Liver (tissue), 3 donors: Measurements from ENCODE around the gene OSBP2.

ENCODE experiments used
- EGR1 ChIP-seq, 2 donors: IDR thresholded peaks; 2 replicates each; pipeline ENCODE4 v1.6.1; 2016 to 2018; ENCODE audit warnings: antibody characterized with exemption in 2 of 2, low read depth in 2 of 2
- GABPA ChIP-seq, 2 donors: IDR thresholded peaks in 1 of 2; conservative IDR thresholded peaks in 1 of 2; 2 replicates each; pipeline ENCODE4 v1.6.1; 2016; ENCODE audit warnings: antibody characterized with exemption in 2 of 2, mild to moderate bottlenecking in 1 of 2, moderate library complexity in 1 of 2
- HNF4A ChIP-seq, 2 donors: conservative IDR thresholded peaks; 2 replicates each; pipeline ENCODE4 v1.6.1; 2016; ENCODE audit warnings: antibody characterized with exemption in 2 of 2, mild to moderate bottlenecking in 2 of 2
- JUND ChIP-seq, 2 donors: IDR thresholded peaks; 2 replicates each; pipeline ENCODE4 v1.6.1; 2016; ENCODE audit warnings: antibody characterized with exemption in 2 of 2
- RAD21 ChIP-seq, 2 donors: IDR thresholded peaks; 2 replicates each; pipeline ENCODE4 v1.6.1; 2016; ENCODE audit warnings: antibody characterized with exemption in 2 of 2, mild to moderate bottlenecking in 2 of 2
- TF ChIP-seq, protein P1 (sequence below): fragments of 150-350 bp; IDR thresholded peaks from 2 replicates; pipeline ENCODE4 v1.5.1; 2017; ENCODE audit warnings: improper control_type of control experiment, low read depth, low read length; ENCODE audit not compliant: missing input control
- TF ChIP-seq, protein P2 (sequence below): IDR thresholded peaks from 2 replicates; pipeline ENCODE4 v1.6.1; 2016; ENCODE audit warnings: antibody characterized with exemption, mild to moderate bottlenecking
- TF ChIP-seq, protein P3 (sequence below): IDR thresholded peaks from 2 replicates; pipeline ENCODE4 v1.6.1; 2016; ENCODE audit warnings: antibody characterized with exemption
- TF ChIP-seq, protein P4 (sequence below): IDR thresholded peaks from 2 replicates; pipeline ENCODE4 v1.6.1; 2016; ENCODE audit warnings: antibody characterized with exemption
- donor health status: healthy.
- donor health status: healthy.

DNA sequence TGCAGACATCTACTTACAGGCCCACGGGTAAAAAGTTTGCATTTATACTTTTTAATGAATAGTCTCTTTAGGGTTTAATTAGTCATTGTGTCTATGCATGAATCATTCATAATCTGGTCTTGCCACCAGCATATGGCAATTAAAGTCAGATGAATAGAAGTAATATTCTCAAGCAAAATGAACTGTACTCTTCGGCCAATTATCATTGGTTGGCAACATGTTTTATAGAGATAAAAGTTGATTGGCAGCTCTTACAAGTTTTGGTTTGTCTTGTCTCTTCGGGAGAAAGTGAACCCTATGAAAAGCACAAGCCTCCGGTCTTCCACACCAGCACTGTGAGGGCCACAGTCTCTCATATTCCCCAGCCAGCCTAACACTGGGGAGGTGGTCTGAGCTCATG lies 97.8 kb downstream of the OSBP2 start:
- TF ChIP-seq, protein P1, sequence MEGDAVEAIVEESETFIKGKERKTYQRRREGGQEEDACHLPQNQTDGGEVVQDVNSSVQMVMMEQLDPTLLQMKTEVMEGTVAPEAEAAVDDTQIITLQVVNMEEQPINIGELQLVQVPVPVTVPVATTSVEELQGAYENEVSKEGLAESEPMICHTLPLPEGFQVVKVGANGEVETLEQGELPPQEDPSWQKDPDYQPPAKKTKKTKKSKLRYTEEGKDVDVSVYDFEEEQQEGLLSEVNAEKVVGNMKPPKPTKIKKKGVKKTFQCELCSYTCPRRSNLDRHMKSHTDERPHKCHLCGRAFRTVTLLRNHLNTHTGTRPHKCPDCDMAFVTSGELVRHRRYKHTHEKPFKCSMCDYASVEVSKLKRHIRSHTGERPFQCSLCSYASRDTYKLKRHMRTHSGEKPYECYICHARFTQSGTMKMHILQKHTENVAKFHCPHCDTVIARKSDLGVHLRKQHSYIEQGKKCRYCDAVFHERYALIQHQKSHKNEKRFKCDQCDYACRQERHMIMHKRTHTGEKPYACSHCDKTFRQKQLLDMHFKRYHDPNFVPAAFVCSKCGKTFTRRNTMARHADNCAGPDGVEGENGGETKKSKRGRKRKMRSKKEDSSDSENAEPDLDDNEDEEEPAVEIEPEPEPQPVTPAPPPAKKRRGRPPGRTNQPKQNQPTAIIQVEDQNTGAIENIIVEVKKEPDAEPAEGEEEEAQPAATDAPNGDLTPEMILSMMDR: no peak
- TF ChIP-seq, protein P2, sequence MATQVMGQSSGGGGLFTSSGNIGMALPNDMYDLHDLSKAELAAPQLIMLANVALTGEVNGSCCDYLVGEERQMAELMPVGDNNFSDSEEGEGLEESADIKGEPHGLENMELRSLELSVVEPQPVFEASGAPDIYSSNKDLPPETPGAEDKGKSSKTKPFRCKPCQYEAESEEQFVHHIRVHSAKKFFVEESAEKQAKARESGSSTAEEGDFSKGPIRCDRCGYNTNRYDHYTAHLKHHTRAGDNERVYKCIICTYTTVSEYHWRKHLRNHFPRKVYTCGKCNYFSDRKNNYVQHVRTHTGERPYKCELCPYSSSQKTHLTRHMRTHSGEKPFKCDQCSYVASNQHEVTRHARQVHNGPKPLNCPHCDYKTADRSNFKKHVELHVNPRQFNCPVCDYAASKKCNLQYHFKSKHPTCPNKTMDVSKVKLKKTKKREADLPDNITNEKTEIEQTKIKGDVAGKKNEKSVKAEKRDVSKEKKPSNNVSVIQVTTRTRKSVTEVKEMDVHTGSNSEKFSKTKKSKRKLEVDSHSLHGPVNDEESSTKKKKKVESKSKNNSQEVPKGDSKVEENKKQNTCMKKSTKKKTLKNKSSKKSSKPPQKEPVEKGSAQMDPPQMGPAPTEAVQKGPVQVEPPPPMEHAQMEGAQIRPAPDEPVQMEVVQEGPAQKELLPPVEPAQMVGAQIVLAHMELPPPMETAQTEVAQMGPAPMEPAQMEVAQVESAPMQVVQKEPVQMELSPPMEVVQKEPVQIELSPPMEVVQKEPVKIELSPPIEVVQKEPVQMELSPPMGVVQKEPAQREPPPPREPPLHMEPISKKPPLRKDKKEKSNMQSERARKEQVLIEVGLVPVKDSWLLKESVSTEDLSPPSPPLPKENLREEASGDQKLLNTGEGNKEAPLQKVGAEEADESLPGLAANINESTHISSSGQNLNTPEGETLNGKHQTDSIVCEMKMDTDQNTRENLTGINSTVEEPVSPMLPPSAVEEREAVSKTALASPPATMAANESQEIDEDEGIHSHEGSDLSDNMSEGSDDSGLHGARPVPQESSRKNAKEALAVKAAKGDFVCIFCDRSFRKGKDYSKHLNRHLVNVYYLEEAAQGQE: no peak
- TF ChIP-seq, protein P3, sequence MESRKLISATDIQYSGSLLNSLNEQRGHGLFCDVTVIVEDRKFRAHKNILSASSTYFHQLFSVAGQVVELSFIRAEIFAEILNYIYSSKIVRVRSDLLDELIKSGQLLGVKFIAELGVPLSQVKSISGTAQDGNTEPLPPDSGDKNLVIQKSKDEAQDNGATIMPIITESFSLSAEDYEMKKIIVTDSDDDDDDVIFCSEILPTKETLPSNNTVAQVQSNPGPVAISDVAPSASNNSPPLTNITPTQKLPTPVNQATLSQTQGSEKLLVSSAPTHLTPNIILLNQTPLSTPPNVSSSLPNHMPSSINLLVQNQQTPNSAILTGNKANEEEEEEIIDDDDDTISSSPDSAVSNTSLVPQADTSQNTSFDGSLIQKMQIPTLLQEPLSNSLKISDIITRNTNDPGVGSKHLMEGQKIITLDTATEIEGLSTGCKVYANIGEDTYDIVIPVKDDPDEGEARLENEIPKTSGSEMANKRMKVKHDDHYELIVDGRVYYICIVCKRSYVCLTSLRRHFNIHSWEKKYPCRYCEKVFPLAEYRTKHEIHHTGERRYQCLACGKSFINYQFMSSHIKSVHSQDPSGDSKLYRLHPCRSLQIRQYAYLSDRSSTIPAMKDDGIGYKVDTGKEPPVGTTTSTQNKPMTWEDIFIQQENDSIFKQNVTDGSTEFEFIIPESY: no peak
- TF ChIP-seq EGR1 (IDR thresholded peaks at IDR 0.05; ENCODE audit: low read depth in 2 of 2) (no peak), HNF4A (conservative IDR thresholded peaks at IDR 0.05) (no peak), RAD21 (IDR thresholded peaks at IDR 0.05) (no peak), JUND (IDR thresholded peaks at IDR 0.05) (no peak), GABPA (IDR thresholded peaks at IDR 0.05 in 1 of 2, conservative IDR thresholded peaks at IDR 0.05 in 1 of 2) (no peak)
- TF ChIP-seq, protein P4, sequence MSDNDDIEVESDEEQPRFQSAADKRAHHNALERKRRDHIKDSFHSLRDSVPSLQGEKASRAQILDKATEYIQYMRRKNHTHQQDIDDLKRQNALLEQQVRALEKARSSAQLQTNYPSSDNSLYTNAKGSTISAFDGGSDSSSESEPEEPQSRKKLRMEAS: no peak
